Heart left ventricle (tissue), 13 donors: Measurements from ENCODE around the gene AK6.

Source experiments
- POLR2A ChIP-seq, 2 donors: fragments of 450-650 bp; IDR thresholded peaks; one replicate each; pipeline ENCODE4 v1.6.1; 2017; ENCODE audit warnings: antibody characterized with exemption in 2 of 2, mild to moderate bottlenecking in 2 of 2, moderate library complexity in 2 of 2
- TF ChIP-seq, protein P1 (sequence below), 12 donors: fragments of 200-600 bp; sonication (generic) in 4 of 12; IDR thresholded peaks; one replicate each; pipeline versions ENCODE4 v1.5.0 to v1.8.0; 2018 to 2022; ENCODE audit warnings: antibody characterized with exemption in 12 of 12, mild to moderate bottlenecking in 5 of 12
- donor health status: ischemic (EF 13 %, LVEDD 7.1; RV severe dilation, severe dysfunction).
- donor health status: DM: no; HTN: yes; CAD: no.
- donor health status: DM: no; HTN: no; CAD: no.
- donor health status: ischemic (EF 25% LVEDD 6.9; RV normal size, moderate dysfunction).
- donor health status: ischemic (EF 25% LVEDD 5.7; RV mildly dilated, moderate dysfunction).
- donor health status: ischemic (EF 35%, LVEDD 5.7; RV mildly dilated, moderate dysfunction).
- donor health status: nonischemic (EF 11% LVEDD 7.7; RV severe dilation, severe dysfunction).
- donor health status: DM: yes; HTN: yes; CAD: no.
- donor health status: PGD.
- donor health status: ischemic (EF 29% LVEDD 5.4; RV normal size, mild dysfunction).
- donor health status: nonischemic (EF 23%, LVEDD 6.1; RV moderate dilation, normal function).

DNA sequence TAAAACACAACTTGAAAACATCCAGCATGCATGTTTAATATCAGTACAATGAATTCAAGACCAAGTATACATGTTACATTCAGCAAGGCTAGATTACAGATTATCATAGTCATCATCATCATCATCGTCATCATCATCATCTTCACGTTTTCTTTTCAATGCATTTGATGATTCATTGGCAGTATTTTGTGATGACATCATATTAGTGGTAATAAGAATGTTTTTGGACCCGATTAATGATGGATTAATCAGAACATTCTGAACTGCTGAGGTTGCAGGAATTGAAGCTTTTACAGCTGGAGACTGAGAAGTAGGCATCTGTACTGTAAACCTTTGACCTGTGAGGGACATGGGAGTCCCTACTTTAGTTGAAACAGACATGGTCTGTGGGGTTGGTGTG lies 4.5 kb downstream of the AK6 start:
- TF ChIP-seq, protein P1, sequence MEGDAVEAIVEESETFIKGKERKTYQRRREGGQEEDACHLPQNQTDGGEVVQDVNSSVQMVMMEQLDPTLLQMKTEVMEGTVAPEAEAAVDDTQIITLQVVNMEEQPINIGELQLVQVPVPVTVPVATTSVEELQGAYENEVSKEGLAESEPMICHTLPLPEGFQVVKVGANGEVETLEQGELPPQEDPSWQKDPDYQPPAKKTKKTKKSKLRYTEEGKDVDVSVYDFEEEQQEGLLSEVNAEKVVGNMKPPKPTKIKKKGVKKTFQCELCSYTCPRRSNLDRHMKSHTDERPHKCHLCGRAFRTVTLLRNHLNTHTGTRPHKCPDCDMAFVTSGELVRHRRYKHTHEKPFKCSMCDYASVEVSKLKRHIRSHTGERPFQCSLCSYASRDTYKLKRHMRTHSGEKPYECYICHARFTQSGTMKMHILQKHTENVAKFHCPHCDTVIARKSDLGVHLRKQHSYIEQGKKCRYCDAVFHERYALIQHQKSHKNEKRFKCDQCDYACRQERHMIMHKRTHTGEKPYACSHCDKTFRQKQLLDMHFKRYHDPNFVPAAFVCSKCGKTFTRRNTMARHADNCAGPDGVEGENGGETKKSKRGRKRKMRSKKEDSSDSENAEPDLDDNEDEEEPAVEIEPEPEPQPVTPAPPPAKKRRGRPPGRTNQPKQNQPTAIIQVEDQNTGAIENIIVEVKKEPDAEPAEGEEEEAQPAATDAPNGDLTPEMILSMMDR (IDR thresholded peaks at IDR 0.05), result no peak
- no peak for TF ChIP-seq POLR2A (IDR thresholded peaks at IDR 0.05)
